ENCODE results near the gene E2F7.

DNA sequence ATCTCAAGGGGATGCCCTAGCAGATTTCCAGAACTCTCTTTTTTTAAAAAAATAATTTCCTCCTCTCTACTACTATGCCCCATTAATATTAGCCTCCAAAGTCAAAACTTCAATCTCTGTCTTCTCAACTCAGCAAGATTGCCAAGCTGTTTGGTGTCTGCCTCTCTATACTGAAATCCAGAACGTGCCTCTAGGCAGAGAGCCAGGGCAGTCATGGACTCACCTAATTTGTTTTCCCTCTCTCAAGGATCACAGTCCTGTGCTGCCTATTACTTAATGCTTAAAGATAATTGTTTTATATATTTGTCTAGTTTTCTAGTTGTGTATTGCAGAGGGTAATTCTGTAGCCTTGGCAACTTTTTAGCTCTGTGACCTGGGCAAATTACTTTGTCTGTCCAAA, 74.7 kb downstream of the E2F7 start:
- TF ChIP-seq, protein P1, sequence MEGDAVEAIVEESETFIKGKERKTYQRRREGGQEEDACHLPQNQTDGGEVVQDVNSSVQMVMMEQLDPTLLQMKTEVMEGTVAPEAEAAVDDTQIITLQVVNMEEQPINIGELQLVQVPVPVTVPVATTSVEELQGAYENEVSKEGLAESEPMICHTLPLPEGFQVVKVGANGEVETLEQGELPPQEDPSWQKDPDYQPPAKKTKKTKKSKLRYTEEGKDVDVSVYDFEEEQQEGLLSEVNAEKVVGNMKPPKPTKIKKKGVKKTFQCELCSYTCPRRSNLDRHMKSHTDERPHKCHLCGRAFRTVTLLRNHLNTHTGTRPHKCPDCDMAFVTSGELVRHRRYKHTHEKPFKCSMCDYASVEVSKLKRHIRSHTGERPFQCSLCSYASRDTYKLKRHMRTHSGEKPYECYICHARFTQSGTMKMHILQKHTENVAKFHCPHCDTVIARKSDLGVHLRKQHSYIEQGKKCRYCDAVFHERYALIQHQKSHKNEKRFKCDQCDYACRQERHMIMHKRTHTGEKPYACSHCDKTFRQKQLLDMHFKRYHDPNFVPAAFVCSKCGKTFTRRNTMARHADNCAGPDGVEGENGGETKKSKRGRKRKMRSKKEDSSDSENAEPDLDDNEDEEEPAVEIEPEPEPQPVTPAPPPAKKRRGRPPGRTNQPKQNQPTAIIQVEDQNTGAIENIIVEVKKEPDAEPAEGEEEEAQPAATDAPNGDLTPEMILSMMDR (conservative IDR thresholded peaks at IDR 0.05 in 1 of 2, IDR thresholded peaks at IDR 0.05 in 1 of 2; ENCODE audit: extremely low read depth in 1 of 2, insufficient read depth in 1 of 2, low read depth in 1 of 2, low read length in 2 of 2): no peak
- TF ChIP-seq EZH2 (IDR thresholded peaks at IDR 0.05; ENCODE audit: borderline replicate concordance, low read length): no peak

Data from mammary epithelial cell (primary cell).